GM19467 (cell line): Measurements from ENCODE around the gene EPHB2.

Source experiments
- ATAC-seq: cut with Tn5 transposase; IDR thresholded peaks from one replicate; pipeline ENCODE4 v1.9.1; 2021; ENCODE audit warnings: mild to moderate bottlenecking, moderate library complexity; ENCODE audit not compliant: unreplicated experiment

Gene EPHB2

GRCh38 chr1:22815421-22816066, 104.9 kb downstream of the EPHB2 start:
- no peak for ATAC-seq

GRCh38 chr1:22816067-22816775, 105.6 kb downstream of the EPHB2 start:
- ATAC-seq = no peak

GRCh38 chr1:22816803-22817202, 106.2 kb downstream of the EPHB2 start:
- no peak for ATAC-seq

- ATAC-seq = no peak
Measured at GRCh38 chr1:22817462-22817861, 106.8 kb downstream of the EPHB2 start.

GRCh38 chr1:22818061-22818770, 107.6 kb downstream of the EPHB2 start:
- ATAC-seq = no peak

- ATAC-seq = no peak
Measured at GRCh38 chr1:22819361-22819760, 108.7 kb downstream of the EPHB2 start.

- ATAC-seq = no peak
Measured at GRCh38 chr1:22821027-22821426, 110.4 kb downstream of the EPHB2 start.

- no peak for ATAC-seq
Measured at GRCh38 chr1:22822371-22822770, 111.7 kb downstream of the EPHB2 start.

GRCh38 chr1:22824466-22824865, 113.8 kb downstream of the EPHB2 start:
- no peak for ATAC-seq

GRCh38 chr1:22824975-22825374, 114.3 kb downstream of the EPHB2 start:
- no peak for ATAC-seq

- no peak for ATAC-seq
Measured at GRCh38 chr1:22825486-22826189, 115.0 kb downstream of the EPHB2 start.

GRCh38 chr1:22826604-22827580, 116.3 kb downstream of the EPHB2 start:
- ATAC-seq = no peak

GRCh38 chr1:22827666-22828483, 117.2 kb downstream of the EPHB2 start:
- ATAC-seq = no peak

GRCh38 chr1:22828484-22829308, 118.1 kb downstream of the EPHB2 start:
- no peak for ATAC-seq

GRCh38 chr1:22829309-22829989, 118.8 kb downstream of the EPHB2 start:
- no peak for ATAC-seq

- no peak for ATAC-seq
Measured at GRCh38 chr1:22830041-22830566, 119.5 kb downstream of the EPHB2 start.

- no peak for ATAC-seq
Measured at GRCh38 chr1:22830757-22831340, 120.2 kb downstream of the EPHB2 start.
